Astrocyte of the cerebellum (primary cell): ENCODE data around the gene HSPA1L.
"Not testable (repeated sequence)": the region's sequence is repeated elsewhere in the genome, so short reads cannot be mapped to it uniquely, and the experiment has no call there.

Experiments
- DNase-seq: peaks from one replicate; pipeline ENCODE4 v3.0.0-alpha.2; 2011; ENCODE audit warnings: low read depth
- H3K4me3 ChIP-seq: 2 replicates; pipeline ENCODE4 v1.5.1; 2011; ENCODE audit warnings: mild to moderate bottlenecking, low read depth, low read length, moderate library complexity
- in situ Hi-C: cut with HindIII; loops from 2 replicates; pipeline ENCODE4 v1.10.0; 2017; ENCODE audit warnings: low sequenced_read_pairs
- TF ChIP-seq, protein P1 (sequence below): IDR thresholded peaks from 2 replicates; pipeline ENCODE4 v1.5.1; 2012; ENCODE audit warnings: low read length, low read depth, moderate library complexity, mild to moderate bottlenecking; ENCODE audit errors: missing control alignments

The HSPA1L gene

DNA sequence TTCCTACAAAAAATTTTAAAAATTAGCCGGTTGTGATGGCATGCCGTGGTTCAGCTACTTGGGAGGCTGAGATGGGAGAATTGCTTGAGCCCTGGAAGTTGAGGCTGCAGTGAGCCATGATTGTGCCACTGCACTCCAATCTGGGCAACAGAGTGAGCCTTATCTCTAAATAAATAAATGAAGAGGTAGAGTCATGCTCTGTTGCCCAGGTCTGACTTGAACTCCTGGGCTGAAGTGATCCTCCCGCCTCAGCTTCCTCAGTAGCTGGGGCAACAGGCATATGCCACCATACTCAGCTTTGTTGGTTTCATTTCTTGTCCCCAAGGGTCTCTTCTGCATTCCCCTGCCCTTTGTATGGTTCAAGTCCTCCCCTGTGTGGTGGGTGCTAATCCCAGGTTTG lies 29.4 kb upstream of the HSPA1L start:
- H3K4me3 ChIP-seq: no peak overlapping the region
- in situ Hi-C loops: no loop called here
- DNase-seq: no peak
- TF ChIP-seq, protein P1, sequence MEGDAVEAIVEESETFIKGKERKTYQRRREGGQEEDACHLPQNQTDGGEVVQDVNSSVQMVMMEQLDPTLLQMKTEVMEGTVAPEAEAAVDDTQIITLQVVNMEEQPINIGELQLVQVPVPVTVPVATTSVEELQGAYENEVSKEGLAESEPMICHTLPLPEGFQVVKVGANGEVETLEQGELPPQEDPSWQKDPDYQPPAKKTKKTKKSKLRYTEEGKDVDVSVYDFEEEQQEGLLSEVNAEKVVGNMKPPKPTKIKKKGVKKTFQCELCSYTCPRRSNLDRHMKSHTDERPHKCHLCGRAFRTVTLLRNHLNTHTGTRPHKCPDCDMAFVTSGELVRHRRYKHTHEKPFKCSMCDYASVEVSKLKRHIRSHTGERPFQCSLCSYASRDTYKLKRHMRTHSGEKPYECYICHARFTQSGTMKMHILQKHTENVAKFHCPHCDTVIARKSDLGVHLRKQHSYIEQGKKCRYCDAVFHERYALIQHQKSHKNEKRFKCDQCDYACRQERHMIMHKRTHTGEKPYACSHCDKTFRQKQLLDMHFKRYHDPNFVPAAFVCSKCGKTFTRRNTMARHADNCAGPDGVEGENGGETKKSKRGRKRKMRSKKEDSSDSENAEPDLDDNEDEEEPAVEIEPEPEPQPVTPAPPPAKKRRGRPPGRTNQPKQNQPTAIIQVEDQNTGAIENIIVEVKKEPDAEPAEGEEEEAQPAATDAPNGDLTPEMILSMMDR: no peak

DNA sequence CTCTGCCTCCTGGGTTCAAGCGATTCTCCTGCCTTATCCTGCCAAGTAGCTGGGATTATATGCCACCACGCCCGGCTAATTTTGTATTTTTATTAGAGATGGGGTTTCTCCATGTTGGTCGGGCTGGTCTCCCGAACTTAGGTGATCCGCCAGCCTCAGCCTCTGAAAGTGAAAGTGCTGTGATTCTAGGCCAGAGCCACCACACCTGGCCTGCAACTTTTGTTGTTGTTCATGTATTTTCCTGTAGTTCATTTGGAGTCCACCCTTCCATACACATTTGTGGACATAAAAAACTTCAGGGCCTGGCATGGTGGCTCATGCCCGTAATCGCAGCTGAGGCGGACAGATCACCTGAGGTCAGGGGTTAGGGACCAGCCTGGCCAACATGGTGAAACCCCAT lies 27.0 kb upstream of the HSPA1L start:
- in situ Hi-C loops: no loop called here
- no peak for DNase-seq
- no peak overlapping the region for H3K4me3 ChIP-seq
- TF ChIP-seq, protein P1: no peak

DNA sequence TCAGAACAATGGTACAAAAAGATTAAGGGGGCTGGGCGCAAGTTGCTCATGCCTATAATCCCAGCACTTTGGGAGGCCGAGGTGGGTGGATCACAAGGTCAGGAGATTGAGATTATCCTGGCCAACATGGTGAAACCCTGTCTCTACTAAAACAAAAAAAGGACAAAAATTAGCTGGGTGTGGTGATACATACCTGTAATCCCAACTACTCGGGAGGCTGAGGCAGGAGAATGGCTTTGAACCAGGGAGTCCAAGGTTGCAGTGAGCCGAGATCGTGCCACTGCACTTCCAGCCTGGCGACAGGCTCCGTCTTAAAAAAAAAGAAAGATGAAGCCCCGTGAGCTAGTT lies 24.7 kb upstream of the HSPA1L start:
- in situ Hi-C loops, H3K4me3 ChIP-seq, DNase-seq: not testable (repeated sequence)

DNA sequence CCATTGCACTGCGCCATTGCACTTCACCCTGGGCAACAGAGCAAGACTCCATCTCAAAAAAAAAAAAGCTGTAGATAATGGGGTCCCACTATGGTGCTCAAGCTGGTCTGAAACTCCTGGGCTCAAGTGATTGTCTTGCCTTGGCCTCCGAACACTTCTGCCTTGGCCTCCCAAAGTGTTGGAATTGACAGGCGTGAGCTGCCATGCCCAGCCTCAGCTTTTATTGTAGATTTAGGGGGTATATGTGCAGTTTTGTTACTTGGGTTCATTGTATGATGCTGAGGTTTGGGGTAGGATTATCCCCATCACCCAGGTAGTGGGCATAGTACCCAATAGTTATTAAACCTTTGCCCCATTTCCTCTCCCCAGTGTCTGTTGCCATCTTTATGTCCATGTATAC lies 23.9 kb upstream of the HSPA1L start:
- no peak overlapping the region for H3K4me3 ChIP-seq
- no peak for DNase-seq
- TF ChIP-seq, protein P1: no peak
- in situ Hi-C loops: no loop called here

DNA sequence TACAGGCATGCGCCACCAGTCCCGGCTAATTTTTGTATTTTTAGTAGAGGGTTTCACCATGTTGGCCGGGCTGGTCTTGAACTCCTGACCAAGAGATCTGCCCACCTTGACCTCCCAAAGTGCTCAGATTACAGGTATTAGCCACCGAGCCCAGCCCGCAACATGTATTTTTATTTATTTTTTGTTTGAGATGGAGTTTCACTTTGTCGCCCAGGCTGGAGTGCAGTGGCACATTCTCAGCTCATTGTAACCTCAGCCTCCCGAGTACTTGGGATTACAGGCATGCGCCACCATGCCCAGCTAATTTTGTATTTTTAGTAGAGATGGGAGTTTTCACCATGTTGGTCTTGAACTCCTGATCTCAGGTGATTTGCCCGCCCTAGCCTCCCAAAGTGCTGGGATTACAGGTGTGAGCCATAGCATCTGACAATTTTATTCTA lies 23.1 kb upstream of the HSPA1L start:
- H3K4me3 ChIP-seq: peak overlapping the region; percentile 78
- not testable (repeated sequence) for DNase-seq

DNA sequence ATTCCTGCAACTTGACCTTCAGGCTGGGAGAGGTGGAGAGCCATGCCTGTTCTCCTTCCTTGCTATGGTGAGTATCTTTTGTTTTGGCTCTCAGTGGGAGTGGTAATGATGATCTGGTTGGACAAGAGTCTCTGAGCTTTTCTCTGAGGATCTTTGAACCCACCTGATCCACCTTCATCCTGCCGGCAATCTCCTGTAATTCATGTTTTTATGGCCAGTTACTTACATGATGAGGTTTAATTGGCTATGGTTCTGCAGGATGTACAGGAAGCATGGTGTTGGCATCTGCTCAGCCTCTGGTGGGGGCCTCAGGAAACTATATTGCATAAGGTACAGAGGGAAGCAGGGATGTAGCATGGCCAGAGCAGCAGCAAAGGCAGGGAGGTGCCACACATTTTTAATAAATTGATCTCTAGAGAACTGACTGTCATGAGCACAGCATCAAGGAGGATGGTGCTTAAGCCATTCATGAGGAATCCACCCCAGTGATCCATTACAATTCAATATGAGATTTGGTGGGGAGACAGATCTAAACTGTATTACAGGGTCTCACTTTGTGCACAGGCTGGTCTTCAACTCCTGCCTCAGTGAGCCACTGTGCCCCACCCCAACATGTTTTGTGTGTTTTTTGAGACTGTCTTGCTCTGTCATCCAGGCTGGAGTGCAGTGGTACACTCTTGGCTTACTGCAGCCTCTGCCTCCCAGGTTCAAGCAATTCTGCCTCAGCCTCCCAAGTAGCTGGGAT lies 22.5 kb upstream of the HSPA1L start:
- H3K4me3 ChIP-seq: peak overlapping the region; percentile 78
- in situ Hi-C loops: no loop called here
- DNase-seq: no peak
- TF ChIP-seq, protein P1: no peak

More for the DNA sequence above, 23.1 kb upstream of the HSPA1L start:
- in situ Hi-C loops: not testable (repeated sequence)

DNA sequence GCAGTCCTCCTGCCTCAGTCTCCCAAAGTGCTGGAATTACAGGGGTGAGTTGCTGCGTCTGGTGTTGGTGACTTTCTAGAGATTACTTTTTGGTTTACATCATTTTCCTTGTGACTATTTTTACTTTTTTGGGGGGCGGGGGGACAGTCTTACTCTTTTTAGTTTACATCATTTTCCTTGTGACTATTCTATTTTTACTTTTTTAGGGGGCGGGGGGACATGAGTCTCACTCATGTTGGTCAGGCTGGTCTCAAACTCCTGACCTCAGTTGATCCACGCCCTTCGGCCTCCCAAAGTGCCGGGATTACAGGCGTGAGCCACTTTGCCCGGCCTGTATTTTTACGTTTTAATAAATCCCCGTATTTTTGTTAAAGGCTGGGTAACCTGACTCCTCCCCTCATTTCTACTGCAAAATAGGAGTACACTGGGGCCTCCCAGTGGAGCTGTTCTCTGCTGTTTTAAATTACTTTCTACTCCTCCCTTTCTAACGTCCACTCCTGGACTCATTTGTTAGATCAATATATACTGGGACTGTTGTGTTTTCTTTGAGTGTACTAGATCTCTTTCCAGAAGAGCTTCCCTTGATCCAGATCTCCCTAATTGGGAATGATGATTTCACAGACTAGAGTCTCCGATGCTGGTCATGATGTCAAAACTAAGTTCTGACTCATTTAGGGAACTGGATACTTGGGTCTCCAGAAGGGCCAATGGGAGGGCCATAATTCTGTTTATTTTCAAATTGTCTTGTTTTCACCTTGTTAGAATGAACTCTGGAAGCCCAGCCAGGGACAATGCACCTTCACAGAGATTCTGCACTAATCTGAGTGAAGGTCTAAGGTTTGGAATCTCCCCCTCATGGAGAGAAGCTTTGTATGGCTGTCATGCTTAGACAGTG lies 21.6 kb upstream of the HSPA1L start:
- in situ Hi-C loops: no loop called here
- DNase-seq: no peak
- peak overlapping the region; percentile 78 for H3K4me3 ChIP-seq
- TF ChIP-seq, protein P1: no peak
